Lower leg skin (tissue), 4 donors: ENCODE data around the gene ADCK1. TPM values are rescaled to one million over a fixed set of nuclear protein-coding genes. Genes with fewer than 3 reads are reported as not detected.
A peak's percentile ranks its signal among the peaks of the same experiment; 100 is the strongest.
"Not testable (repeated sequence)": the region's sequence is repeated elsewhere in the genome, so short reads cannot be mapped to it uniquely, and the experiment has no call there.

ENCODE experiments used
- DNase-seq, 2 donors: peaks; one replicate each; pipeline ENCODE4 v3.0.0-alpha.2; 2019; ENCODE audit warnings: low spot score in 2 of 2
- H3K4me3 ChIP-seq: fragments of 200-600 bp; sonication (generic); 2 replicates; pipeline ENCODE4 v1.5.1; 2017; ENCODE audit warnings: mild to moderate bottlenecking, low read depth; ENCODE audit not compliant: poor library complexity, severe bottlenecking
- POLR2A ChIP-seq, 2 donors: fragments of 450-650 bp; IDR thresholded peaks; one replicate each; pipeline ENCODE4 v1.6.1; 2016 to 2017; ENCODE audit warnings: antibody characterized with exemption in 2 of 2, mild to moderate bottlenecking in 1 of 2, moderate library complexity in 1 of 2
- WGBS, 2 donors: methylation state at CpG; one replicate each; pipeline ENCODE4 v1.1.5; 2018; 5-methylcytosine and 5-hydroxymethylcytosine counted together
- intact Hi-C: fragments of 100-400 bp; cut with DNase I; formaldehyde crosslinking; loops from one replicate; pipeline ENCODE4 v1.15.0; 2023; ENCODE audit warnings: low total_unique reads
- total RNA-seq, 4 donors: library from RNA; depleted of rRNA; stranded (reverse); fragments of >200 nt; gene quantifications; one replicate each; pipeline ENCODE4 v1.1.0, GENCODE V29; 2016
- TF ChIP-seq, protein P1 (sequence below), 3 donors: fragments of 450-650 bp; IDR thresholded peaks; one replicate each; pipeline ENCODE4 v1.5.1; 2016; ENCODE audit warnings: antibody characterized with exemption in 3 of 3, mild to moderate bottlenecking in 3 of 3, moderate library complexity in 2 of 3

Gene ADCK1
- total RNA-seq, 4 donors from 2014 or later: 5.7 to 8.5 (median 6.4) TPM

- intact Hi-C loops: no loop called here
- no peak for TF ChIP-seq POLR2A (IDR thresholded peaks at IDR 0.05)
- TF ChIP-seq, protein P1, sequence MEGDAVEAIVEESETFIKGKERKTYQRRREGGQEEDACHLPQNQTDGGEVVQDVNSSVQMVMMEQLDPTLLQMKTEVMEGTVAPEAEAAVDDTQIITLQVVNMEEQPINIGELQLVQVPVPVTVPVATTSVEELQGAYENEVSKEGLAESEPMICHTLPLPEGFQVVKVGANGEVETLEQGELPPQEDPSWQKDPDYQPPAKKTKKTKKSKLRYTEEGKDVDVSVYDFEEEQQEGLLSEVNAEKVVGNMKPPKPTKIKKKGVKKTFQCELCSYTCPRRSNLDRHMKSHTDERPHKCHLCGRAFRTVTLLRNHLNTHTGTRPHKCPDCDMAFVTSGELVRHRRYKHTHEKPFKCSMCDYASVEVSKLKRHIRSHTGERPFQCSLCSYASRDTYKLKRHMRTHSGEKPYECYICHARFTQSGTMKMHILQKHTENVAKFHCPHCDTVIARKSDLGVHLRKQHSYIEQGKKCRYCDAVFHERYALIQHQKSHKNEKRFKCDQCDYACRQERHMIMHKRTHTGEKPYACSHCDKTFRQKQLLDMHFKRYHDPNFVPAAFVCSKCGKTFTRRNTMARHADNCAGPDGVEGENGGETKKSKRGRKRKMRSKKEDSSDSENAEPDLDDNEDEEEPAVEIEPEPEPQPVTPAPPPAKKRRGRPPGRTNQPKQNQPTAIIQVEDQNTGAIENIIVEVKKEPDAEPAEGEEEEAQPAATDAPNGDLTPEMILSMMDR (IDR thresholded peaks at IDR 0.05): no peak
- H3K4me3 ChIP-seq: no peak overlapping the region
- DNase-seq: peak in 1 of 2 donors; percentile 34
- 47 to 49% methylated on average over 4 of the region's 4 CpGs for WGBS, 2 donors
Observed at GRCh38 chr14:77786148-77786547, 13.8 kb upstream of the ADCK1 start.

DNA sequence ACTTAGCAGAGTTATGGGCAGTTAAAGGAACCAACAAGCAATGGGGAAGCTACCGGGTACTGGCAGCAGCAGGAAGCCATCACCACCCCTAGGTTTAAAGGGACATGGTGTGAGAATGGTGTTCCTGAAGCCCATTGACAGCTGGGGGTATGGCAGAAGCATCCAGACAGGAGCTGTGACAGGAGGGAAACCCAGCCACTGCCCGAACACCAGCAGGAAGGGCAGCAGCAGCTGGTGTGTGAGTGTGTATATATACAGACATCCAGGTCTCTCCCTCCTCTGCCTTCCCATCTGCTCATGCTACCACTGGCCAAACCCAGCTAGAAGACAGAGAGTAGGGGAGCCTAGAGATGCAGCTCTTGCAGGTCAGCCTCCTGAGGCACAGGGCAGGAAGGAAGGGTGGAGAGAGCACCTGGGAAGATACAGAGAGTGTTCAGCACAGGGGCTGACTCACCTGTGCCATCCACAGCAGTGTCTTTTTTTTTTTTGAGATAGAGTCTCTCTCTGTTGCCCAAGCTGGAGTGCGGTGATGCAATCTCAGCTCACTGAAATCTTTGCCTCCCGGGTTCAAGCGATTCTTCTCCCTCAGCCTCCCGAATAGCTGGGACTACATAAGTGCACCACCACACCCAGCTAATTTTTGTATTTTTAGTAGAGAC lies 9.2 kb upstream of the ADCK1 start:
- WGBS, 2 donors: 76 to 81% methylated on average over 6 of the region's 6 CpGs
- DNase-seq: no peak
- TF ChIP-seq, protein P1 (IDR thresholded peaks at IDR 0.05): no peak
- no peak for TF ChIP-seq POLR2A (IDR thresholded peaks at IDR 0.05)
- intact Hi-C loops: no loop called here
- H3K4me3 ChIP-seq: no peak overlapping the region

DNA sequence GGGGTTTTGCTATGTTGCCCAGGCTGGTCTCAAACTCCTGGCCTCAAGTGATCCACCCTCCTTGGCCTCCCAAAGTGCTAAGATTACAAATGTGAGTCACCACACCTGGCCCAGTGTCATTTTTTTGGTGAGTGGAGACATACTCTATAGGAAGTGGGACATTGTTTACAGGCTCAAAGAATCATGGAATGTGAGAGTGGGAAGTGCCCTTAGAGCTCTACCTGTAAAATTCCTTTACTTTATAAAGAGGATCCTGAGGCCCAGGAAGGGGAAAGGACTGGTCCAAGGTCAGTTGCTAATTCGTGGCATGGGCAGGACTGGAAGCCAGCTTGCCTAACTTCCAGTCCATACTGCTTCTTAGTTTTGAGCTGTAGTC lies 8.7 kb upstream of the ADCK1 start:
- DNase-seq: no peak
- TF ChIP-seq POLR2A (IDR thresholded peaks at IDR 0.05): no peak
- TF ChIP-seq, protein P1 (IDR thresholded peaks at IDR 0.05): no peak
- 42 to 55% methylated on average over 1 of the region's 1 CpG for WGBS, 2 donors
- no peak overlapping the region for H3K4me3 ChIP-seq
- intact Hi-C loops: no loop called here

DNA sequence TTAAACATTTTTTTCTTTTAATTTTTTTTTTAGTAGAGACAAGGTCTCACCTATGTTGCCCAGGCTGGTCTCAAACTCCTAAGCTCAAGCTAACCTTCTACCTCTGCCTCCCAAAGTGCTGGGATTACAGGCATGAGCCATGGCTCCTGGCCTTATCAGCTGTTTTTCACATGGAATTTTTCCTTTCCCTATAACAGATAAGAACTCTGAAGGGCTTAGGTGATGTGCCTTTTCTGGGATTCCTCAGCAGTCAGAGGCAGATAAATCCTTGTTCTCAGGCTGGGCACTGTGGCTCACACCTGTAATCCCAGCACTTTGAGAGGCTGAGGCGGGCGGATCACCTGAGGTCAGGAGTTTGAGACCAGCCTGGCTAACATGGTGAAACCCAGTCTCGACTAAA lies 6.7 kb upstream of the ADCK1 start:
- WGBS, 2 donors: 75 to 92% methylated on average over 3 of the region's 3 CpGs

DNA sequence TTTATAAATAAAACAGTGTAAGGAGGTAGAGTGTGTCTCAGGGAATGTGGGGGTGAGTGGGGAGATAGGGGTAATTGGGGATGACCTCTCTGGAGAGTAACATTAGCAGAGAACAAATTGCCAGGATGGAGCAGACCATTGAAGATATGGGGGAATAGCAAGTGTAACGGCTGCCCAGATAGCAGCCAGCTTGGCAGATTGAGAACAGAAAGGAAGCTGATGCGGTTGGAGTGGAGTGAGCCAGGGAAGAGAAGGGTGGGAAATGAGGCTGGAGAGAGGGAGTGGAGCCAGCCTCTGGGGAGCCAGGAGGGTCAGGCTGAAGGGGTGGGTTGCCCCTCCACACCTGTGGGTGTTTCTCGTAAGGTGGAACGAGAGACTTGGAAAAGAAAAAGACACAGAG lies 5.6 kb upstream of the ADCK1 start:
- no peak overlapping the region for H3K4me3 ChIP-seq
- TF ChIP-seq, protein P1 (IDR thresholded peaks at IDR 0.05): no peak
- TF ChIP-seq POLR2A (IDR thresholded peaks at IDR 0.05): no peak

More for the DNA sequence above, 6.7 kb upstream of the ADCK1 start:
- DNase-seq, H3K4me3 ChIP-seq, intact Hi-C loops: not testable (repeated sequence)

GRCh38 chr14:77799456-77799855 lies 453 bp upstream of the ADCK1 start:
- 73 to 76% methylated on average over 13 of the region's 13 CpGs for WGBS, 2 donors

More for the DNA sequence above, 5.6 kb upstream of the ADCK1 start:
- intact Hi-C loops: no loop called here
- no peak for DNase-seq
- 71 to 78% methylated on average over 4 of the region's 4 CpGs for WGBS, 2 donors

GRCh38 chr14:77800814-77801213 lies 905 bp downstream of the ADCK1 start:
- no peak for DNase-seq
- no peak overlapping the region for H3K4me3 ChIP-seq
- intact Hi-C loops: no loop called here
- WGBS, 2 donors: 88 to 91% methylated on average over 1 of the region's 1 CpG
- TF ChIP-seq, protein P1 (IDR thresholded peaks at IDR 0.05): no peak
- no peak for TF ChIP-seq POLR2A (IDR thresholded peaks at IDR 0.05)

More at GRCh38 chr14:77799456-77799855, 453 bp upstream of the ADCK1 start:
- DNase-seq: peak in 1 of 2 donors; percentile 78
- intact Hi-C loops: not testable (repeated sequence)
- peak overlapping the region; percentile 54 for H3K4me3 ChIP-seq
